Measurements from ENCODE around the gene C2orf92.
A peak's percentile ranks its signal among the peaks of the same experiment; 100 is the strongest.
"Not testable (repeated sequence)": the region's sequence is repeated elsewhere in the genome, so short reads cannot be mapped to it uniquely, and the experiment has no call there.

The C2orf92 gene

DNA sequence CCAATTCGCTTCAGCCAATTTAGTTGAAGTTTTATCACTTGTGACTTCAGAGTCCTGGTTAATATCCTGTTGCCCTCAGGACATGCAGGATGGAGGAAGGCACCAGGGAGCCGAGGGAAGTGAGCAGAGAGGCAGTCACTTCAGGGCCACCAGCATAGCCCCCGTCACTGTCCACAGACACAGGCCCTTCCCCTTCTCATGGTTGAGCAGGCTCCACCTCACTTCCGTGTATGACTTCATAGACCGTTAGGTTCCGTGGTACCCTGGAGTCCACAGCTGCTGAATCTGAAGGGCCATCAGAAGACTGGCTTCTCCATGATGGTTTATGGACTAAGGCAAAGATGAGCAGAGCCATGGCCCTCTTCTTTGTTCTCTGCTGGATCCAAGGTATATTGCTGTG lies at the start of gene C2orf92:
Gene C2orf92 (plus strand): TSS at position 266 of the 400 bp plus-strand sequence. CDS start 76 bp downstream, at position 342.
- no peak for DNase-seq
- in situ Hi-C loops (cut with MboI; ENCODE audit: low pct_unique_long_range_greater_than_20kb, low sequenced_read_pairs) = no loop called here

DNA sequence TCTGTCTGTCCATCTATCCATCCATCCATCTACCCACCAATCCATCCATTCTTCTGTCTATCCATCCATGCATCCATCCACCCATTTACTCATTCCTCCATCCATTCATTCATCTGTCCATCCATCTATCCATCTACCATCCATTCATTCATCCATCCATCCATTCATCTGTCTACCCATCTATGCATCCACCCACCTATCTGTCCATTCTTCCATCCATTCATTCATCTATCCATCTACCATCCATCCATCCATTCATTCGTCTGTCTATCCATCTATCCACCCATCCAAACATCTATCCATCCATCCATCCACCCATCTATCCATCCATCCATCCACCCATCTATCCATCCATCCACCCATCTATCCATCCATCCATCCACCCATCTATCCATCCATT lies 49.0 kb upstream of the C2orf92 start:
- DNase-seq; in situ Hi-C loops (cut with MboI; ENCODE audit: low pct_unique_long_range_greater_than_20kb, low sequenced_read_pairs): not testable (repeated sequence)

DNA sequence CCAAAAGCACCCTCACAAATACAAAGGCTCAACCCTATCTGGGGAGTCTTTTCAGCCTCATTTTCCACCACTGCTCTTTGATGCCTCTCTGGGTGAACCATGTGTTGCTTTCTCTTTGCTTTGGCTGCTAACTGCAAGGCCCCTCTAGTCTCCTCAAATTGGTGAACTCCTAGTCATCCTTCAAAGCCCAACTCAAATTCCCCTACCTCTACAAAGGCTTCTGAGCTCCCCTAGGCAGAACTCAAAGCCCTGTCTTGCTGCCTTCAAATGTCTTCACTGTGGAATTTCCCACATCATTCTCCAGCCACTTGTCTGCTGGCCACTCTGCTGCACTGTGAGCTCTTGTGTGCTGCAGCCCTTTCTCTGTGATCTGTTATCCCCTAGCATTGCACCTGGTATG lies 46.5 kb upstream of the C2orf92 start:
- in situ Hi-C loops (cut with MboI; ENCODE audit: low pct_unique_long_range_greater_than_20kb, low sequenced_read_pairs); DNase-seq: not testable (repeated sequence)

DNA sequence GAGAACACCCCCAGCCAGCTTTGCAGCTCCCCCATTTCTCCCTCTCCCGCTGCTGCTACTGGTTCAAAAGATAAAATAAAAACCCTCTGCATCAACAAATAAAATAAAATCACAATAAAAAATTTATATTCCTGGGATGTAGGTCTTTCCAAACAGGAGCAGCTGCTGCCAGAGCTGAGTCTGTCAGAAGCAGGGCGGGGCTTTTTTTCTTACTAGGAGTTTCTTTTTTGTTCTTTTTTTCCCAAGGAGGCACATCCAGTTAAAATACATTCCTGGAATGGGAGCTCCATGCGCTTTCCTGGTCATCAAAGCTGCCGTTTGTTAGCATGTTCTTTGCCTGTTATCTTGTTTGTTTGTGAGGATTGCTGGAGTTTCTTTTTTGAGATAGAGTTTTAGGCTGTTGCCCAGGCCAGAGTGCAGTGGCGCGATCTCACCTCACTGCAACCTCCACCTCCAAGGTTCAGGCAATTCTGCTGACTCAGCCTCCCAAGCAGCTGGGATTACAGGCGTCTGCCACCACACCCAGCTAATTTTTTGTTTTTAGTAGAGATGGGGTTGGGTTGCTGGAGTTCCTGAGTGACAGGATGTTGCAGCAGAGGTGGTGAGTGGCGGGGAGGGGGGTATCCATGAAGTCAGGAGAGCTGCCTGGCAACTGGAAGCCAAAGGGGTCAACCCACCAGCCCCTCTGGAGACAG lies 44.0 kb upstream of the C2orf92 start:
- in situ Hi-C loops (cut with MboI; ENCODE audit: low pct_unique_long_range_greater_than_20kb, low sequenced_read_pairs); DNase-seq: not testable (repeated sequence)

DNA sequence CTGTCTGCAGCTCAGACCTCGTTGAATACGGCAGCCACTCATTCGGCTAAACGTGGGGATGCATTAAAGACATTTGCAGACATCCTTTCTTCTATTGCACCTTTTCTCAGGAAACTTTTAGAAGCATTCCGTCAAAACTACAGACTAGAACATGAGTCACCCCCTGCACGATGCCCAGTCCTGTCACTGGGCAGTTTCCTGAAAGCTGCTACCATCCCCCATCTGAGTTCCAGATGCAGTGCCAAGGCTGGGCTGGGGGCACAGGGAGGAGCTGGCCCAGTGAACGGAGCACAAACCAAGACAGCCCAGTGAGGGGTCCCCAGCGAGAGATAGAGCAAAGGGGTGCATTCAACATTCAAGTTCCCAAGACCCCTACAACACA lies 43.5 kb upstream of the C2orf92 start:
- in situ Hi-C loops (cut with MboI; ENCODE audit: low pct_unique_long_range_greater_than_20kb, low sequenced_read_pairs) = not testable (repeated sequence)

DNA sequence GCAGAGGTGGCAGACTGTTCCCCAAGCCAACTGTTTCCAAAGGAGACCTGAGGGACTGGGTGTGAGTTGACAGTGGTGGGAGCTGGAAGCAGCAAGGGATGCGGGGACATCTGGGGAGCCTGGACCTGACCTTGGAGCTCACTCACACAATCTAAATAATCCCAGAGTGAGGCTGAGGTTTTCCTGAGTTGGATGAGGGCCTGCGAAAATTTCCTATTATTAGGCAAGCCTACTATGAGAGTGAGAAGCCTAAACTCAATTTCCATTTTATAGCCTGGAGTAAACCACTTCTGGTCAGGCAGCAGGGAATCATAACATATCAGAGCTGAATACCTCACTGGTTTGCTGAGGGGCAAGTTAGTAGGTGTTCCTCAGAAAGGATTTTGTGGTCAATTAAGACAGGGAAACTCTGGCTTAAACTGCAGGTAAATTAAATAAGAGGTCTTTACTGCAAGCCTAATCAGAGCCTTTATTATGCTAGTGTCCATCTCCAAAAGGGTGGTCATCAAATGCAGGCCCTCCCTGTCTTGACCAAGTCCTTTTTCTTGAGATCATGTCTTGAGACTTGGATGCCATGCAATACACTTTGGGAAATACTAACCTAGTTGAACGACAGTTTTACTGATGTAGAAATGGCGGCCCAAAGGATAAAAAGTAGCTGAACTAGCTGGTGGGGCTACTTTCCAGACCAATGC lies 25.3 kb upstream of the C2orf92 start:
- DNase-seq = no peak
- in situ Hi-C loops (cut with MboI; ENCODE audit: low pct_unique_long_range_greater_than_20kb, low sequenced_read_pairs) = no loop called here

More for the DNA sequence above, 43.5 kb upstream of the C2orf92 start:
- not testable (repeated sequence) for DNase-seq

DNA sequence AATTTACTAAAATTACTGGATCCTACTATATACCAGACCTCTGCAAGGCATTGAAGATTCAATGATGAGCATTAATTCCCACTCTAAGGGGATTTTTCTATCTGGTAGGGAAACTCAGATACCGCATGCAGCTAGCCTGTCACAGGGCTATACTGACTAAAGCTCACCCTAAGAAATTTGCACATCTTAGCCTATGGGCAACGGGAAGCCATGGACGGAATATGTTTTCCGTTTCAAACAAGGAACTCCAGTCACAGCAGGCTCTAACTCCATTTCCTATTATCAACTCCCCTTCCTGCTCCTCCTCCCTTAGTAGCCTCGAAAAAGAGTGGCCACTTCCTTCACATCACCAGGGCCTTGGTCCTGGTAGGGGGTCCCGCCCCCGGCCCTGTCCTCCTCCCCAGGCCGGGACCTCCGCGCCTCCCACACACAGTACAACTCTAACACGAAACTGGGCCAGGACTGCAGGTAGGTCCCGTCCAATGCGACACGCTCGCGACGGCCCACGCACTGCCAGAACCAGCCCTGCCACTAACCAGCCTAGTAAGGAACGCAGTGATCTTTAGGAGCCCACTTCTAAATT lies 24.3 kb upstream of the C2orf92 start:
- in situ Hi-C loops (cut with MboI; ENCODE audit: low pct_unique_long_range_greater_than_20kb, low sequenced_read_pairs) = no loop called here
- DNase-seq = peak; percentile 68

DNA sequence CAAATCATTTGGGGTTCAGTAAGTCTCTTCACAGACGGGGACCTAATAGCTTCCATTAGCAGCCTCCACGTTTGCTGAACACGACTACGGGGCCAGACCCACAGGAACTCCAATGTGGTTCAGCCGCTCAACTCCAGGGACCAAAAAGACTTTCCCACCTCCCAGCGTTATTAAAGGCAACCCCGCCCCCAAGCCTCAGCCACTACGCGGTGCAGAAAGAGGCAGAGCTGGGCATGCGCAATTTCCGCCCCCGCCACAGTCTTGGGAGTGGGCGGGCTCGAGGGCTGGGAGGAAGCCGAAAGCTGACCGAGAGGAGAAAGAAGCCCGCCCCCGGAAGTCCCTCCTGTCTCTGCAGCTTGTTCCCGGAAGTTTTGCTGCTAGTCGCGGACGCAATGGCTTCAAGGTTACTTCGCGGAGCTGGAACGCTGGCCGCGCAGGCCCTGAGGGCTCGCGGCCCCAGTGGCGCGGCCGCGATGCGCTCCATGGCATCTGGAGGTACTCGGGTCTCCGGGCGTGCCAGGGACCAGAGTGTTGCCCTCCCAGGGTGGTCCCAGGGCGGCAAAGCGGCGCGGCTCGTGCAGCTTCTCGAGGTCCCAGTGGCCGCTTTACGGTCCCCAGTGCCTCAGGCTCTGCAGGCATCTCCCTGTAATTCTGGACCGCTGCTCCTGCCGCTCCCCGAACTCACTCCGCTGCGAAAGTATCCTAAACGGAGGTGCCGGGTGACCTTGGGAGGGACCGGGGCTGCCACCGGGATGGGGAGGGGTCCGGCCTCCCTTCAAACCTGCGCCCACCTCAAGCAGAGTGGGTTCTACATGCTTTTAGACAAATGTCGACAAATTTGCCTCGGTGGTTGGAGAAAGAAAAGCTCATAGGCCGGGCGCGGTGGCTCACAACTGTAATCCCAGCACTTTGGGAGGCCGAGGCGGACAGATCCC lies 23.6 kb upstream of the C2orf92 start, which contains the start of gene COX5B:
Gene COX5B (plus strand): TSS at position 368 of the 935 bp plus-strand sequence. CDS start 25 bp downstream, at position 393.
- peak; percentile 99 for DNase-seq
- in situ Hi-C loops (cut with MboI; ENCODE audit: low pct_unique_long_range_greater_than_20kb, low sequenced_read_pairs) = no loop called here

DNA sequence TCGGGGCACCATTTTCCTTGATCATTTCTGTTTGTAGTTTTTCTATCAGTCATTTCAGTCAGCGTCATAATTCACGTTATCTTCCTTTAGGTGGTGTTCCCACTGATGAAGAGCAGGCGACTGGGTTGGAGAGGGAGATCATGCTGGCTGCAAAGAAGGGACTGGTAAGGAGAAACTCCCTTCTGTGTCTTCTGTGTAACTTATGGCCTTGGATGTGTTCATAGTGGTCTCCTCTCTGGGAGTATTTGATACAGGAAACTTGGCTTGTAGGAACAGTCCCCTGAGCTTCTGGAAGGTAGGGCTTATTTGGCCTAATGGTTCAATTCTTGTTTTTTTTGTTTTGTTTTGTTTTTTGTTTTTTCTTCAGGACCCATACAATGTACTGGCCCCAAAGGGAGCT lies 22.5 kb upstream of the C2orf92 start:
- no peak for DNase-seq
- in situ Hi-C loops (cut with MboI; ENCODE audit: low pct_unique_long_range_greater_than_20kb, low sequenced_read_pairs) = no loop called here

DNA sequence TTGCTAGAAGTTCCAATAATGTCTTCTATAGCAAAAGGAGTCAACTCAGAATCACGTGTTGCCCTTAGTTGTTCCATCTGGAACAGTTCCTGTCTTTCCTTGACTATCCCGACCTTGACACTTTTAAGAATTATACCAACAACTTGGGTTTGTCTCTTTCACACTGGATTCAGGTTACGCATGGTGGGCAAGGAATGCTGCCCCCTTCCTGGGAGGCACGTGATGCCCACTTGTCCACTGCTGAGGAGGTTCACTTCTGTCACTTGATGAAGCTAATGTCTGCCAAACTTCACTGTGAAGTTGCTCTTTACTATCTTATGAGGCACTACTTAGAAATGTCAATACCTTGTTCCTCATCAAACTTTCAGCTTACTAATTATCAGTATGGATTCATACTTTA lies 18.4 kb upstream of the C2orf92 start:
- in situ Hi-C loops (cut with MboI; ENCODE audit: low pct_unique_long_range_greater_than_20kb, low sequenced_read_pairs) = no loop called here
- no peak for DNase-seq

DNA sequence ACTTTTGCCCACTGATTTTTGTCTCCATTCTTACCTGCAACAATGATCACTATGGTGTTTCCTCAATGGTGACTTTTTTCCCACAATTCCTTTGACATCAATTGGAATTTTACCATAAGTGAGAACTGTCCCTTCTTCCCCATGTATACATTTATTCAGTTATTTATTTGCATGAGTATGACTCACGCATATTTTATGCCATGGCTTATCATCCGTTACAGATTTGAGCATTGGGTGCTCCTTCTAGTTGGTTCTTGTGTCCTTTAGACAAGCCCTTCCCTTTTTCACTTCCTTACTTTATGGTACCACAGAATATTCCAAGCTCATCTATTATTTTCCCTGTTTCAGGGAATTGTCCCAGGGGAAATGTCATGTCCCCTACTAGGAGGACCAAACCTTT lies 16.0 kb upstream of the C2orf92 start:
- DNase-seq = no peak

DNA sequence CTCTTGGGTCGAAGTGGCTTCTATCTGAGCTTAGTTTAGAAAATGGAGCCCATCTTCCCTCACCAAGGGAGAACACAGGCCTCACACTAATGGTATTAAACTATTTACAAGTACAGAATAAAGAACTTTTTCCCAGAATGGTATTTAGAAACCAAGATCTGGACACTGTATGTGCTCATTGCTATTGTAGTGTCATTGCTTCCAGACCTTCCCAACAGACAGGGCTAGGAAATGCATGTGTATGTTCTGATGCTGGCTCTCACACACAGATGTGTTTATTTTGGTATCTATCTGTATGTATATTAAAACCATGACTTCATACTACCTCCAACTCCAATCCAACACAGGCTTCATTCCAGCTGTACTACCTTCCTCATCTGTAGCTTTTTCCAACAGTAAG lies 15.6 kb upstream of the C2orf92 start:
- in situ Hi-C loops (cut with MboI; ENCODE audit: low pct_unique_long_range_greater_than_20kb, low sequenced_read_pairs) = no loop called here
- DNase-seq = no peak

More for the DNA sequence above, 16.0 kb upstream of the C2orf92 start:
- in situ Hi-C loops (cut with MboI; ENCODE audit: low pct_unique_long_range_greater_than_20kb, low sequenced_read_pairs) = no loop called here

DNA sequence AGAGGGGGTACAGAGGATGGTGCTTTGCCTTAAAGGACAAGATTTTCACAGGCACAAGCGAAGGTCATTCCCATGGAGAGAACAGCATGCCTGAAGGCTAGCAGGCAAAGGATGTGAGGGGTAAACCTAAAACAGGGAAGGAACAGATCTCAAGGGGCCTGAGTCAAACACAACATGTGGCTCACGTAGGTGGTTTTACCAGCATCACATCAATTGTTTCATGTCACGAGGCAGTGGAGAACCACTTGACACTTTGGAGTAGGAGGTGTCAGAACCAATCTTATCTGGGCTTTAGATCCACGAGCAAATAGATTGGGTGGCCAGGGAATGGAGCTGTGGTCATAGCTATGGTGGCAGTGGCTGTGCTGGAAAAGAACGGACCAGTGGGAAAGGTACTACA lies 15.2 kb upstream of the C2orf92 start:
- DNase-seq = no peak
- in situ Hi-C loops (cut with MboI; ENCODE audit: low pct_unique_long_range_greater_than_20kb, low sequenced_read_pairs) = no loop called here

DNA sequence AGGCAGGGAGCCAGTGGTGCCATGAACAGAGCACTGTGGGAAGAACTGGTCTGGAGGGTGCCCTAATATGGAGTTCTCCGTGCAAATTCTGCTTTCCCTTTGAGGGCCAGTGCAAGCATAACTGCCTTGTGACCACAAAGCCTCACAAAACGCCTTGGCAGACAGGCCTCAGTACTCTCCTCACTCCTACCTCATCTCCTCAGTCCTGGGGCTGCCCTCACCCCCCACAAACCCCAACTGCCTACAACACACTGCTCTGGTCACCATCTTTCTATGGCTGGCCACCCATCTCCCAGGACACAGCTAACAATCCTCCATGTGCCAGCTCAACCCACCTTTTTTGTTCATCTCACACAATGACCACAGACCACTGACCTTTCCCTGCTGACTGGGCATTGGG lies 14.7 kb upstream of the C2orf92 start:
- in situ Hi-C loops (cut with MboI; ENCODE audit: low pct_unique_long_range_greater_than_20kb, low sequenced_read_pairs) = no loop called here
- no peak for DNase-seq

DNA sequence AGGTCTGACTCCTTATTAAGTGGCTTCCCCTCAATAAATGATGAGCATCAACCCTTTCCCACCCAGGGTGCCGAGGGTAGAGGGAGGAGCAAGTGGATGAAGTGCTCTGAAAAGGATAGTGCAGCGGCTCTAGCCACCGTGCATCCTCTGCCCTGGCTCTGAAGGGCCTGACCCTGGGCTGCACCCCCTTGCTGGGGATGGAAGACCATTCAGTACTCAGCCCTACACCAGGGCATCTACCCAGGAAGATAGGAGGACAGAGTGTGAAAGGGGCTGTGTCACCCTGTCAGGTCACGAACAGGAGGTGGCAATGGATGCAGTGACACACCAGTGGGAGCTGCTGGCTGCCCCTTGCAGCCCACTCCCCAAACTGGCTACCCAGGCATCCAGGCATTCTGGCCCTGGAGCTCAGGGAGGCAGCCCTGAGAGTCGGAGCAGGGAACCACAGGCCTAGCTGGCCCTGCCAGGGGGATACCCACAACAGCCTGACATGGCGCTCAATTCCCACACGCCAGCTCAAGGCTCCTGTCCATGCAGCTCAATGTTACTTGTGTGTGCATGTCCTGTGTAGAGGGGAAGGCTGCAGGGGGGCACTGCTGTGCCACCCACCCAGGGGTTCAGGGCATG lies 13.3 kb upstream of the C2orf92 start:
- in situ Hi-C loops (cut with MboI; ENCODE audit: low pct_unique_long_range_greater_than_20kb, low sequenced_read_pairs) = no loop called here
- no peak for DNase-seq

DNA sequence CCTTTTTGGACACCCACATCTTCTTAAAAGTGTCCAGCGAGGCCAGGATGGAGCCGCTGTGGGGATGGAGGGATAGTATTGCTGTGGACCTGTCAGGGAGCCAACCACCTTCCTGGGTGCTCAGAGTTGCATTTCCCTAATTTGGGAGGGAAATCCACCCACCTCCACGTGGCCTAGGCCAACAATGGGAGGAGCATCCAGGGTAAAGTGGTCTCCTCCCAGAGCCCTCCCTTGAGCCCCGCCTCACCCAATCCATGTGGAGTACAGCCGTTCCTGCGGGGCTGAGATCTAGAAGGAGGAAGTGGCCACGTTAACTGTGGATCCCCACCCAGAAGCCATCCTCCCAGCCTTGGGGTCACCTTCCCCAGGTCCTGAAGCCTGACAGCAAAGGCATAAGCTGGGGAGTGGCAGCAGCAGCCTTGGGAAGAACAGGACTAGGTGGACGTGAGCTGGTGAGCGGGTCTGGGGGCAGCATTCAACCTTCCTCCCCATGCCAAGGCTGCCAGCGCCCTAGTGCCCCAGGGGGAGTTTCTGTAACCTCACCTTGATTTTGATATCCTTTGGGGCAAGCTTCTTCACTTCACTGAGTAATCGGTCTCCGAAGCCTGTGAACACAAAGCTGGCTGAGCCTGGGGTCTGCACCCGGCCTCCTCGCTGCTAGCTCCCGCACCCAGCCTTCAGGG lies 12.5 kb upstream of the C2orf92 start:
- no peak for DNase-seq
- in situ Hi-C loops (cut with MboI; ENCODE audit: low pct_unique_long_range_greater_than_20kb, low sequenced_read_pairs) = no loop called here

DNA sequence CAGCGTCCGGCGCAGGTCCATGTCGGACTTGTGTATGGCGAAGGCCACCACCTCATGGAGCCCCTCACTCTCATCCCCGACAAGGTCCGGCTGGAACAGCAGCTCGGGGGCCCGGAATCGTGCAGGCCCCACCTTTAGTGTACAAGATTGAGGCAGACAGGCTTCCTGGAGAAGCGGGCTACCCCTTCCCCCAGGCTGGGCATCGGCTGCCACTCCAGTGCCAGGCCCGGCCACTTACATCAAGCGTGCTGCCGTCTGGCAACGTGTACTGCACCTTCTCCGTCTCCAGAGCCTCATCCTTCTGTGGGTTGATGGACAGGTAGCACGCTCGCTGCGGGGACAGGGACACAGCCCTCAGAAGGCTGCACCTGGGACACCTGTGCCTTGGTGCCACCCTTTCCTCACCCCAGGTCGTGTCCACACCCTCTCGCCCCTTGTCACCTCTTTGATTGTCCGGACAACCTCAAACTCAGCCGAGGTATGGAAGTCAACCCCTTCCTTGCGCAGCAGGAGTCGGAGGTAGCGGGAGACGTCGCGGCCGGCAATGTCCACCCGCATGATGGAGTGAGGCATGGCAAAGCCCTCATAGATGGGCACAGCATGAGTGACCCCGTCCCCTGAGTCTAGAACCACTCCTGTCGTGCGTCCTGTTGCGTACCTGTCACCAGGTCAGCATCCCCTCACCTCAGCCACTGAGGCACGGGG lies 11.4 kb upstream of the C2orf92 start:
- in situ Hi-C loops (cut with MboI; ENCODE audit: low pct_unique_long_range_greater_than_20kb, low sequenced_read_pairs) = no loop called here
- no peak for DNase-seq

DNA sequence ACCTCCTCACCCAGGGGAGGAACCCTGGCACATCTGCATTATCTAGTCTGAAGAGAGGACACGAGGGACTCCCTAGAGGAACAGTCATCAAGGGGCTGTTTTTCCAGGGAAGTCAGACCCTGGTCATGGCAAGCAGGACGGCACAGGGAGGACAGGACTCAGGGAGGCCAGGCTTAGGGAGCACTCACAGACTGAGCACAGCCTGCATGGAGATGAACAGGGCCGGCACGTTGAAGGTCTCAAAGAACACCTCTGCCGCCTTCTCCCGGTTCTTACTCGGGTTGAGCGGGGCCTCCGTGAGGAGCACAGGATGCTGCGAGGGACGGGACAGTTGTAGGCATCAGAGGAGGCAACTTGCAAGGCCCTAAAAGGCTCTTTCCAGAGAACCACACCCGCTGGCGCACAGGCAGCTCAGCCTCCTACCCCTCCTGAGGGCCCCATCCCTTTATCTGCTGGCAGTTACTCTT lies 10.8 kb upstream of the C2orf92 start:
- no peak for DNase-seq
- in situ Hi-C loops (cut with MboI; ENCODE audit: low pct_unique_long_range_greater_than_20kb, low sequenced_read_pairs) = no loop called here

Data from KBM-7 (cell line).